ENCODE data around the gene POLK.

- TF ChIP-seq POLR2AphosphoS5 (IDR thresholded peaks at IDR 0.05; ENCODE audit: low read depth, low read length) (no peak), TAF1 (IDR thresholded peaks at IDR 0.05; ENCODE audit: low read depth, low read length) (no peak), POLR2A (IDR thresholded peaks at IDR 0.05; ENCODE audit: low read depth, low read length) (no peak)
These were observed 17.5 kb downstream of the POLK start for GRCh38 chr5:75529185-75529584.
